Measurements from ENCODE around the gene IFNE.

GRCh38 chr9:21499912-21500311 is 17.8 kb upstream of the IFNE start:
- TF ChIP-seq NFXL1 (CRISPR knock-in tag; IDR thresholded peaks at IDR 0.05) = no peak
- no peak for TF ChIP-seq ATF2 (CRISPR knock-in tag; IDR thresholded peaks at IDR 0.05)
- no peak for TF ChIP-seq CTCF (IDR thresholded peaks at IDR 0.05 in 2 of 3, conservative IDR thresholded peaks at IDR 0.05 in 1 of 3; ENCODE audit: insufficient read depth in 2 of 3, low read depth in 1 of 3, low read length in 3 of 3)
- no peak for TF ChIP-seq SIX5 (IDR thresholded peaks at IDR 0.05; ENCODE audit: borderline replicate concordance in 1 of 2, insufficient read depth in 1 of 2, low read depth in 1 of 2, low read length in 2 of 2)

All from K562 (cell line).